H1 (cell line): ENCODE data around the gene RPS6KA6. TPM values are rescaled to one million over a fixed set of nuclear protein-coding genes. Genes with fewer than 3 reads are reported as not detected.

Experiments used
- CTCF ChIA-PET: fragments of 300-600 bp; sonication (Branson Sonifier 250); formaldehyde crosslinking; loops from one replicate; lab custom pipeline; 2021; ENCODE audit not compliant: partially characterized antibody; lab: Charles Lee
- POLR2A ChIA-PET: fragments of 300-600 bp; sonication (Branson Sonifier 250); formaldehyde crosslinking; loops from one replicate; lab custom pipeline; 2021; ENCODE audit warnings: inconsistent platforms; ENCODE audit not compliant: partially characterized antibody; lab: Charles Lee
- DNase-seq, 2 experiments: peaks; one replicate each; pipeline versions ENCODE4 v3.0.0 to v3.0.0-alpha.2; 2010 to 2022; ENCODE audit warnings: low spot score in 2 of 2, low read depth in 1 of 2, mixed read lengths in 1 of 2
- FAIRE-seq: peaks from 2 replicates; lab custom pipeline; 2011; peaks lifted over from hg19 to GRCh38; lab: Jason Lieb, UNC
- H2AFZ ChIP-seq: 2 replicates; pipeline ENCODE4 v1.8.1; 2012; ENCODE audit warnings: low read length, inconsistent platforms
- H2AK5ac ChIP-seq: 2 replicates; pipeline ENCODE4 v1.6.1; 2013; ENCODE audit warnings: low read depth, low read length
- H2BK120ac ChIP-seq: replicated peaks from 2 replicates; pipeline ENCODE3; 2013; ENCODE audit warnings: low read depth, low read length, inconsistent platforms
- H2BK12ac ChIP-seq: 2 replicates; pipeline ENCODE4 v1.6.1; 2013; ENCODE audit warnings: low read depth, low read length
- H2BK15ac ChIP-seq: 2 replicates; pipeline ENCODE4 v1.6.1; 2013; ENCODE audit warnings: low read length
- H2BK20ac ChIP-seq: 2 replicates; pipeline ENCODE4 v1.6.1; 2013; ENCODE audit warnings: low read length
- H2BK5ac ChIP-seq: 2 replicates; pipeline ENCODE4 v1.6.1; 2013; ENCODE audit warnings: low read depth, low read length
- H3K14ac ChIP-seq: 2 replicates; pipeline ENCODE4 v1.6.1; 2013; ENCODE audit warnings: inconsistent platforms; ENCODE audit not compliant: insufficient read length
- H3K18ac ChIP-seq: 2 replicates; pipeline ENCODE4 v1.6.1; 2013; ENCODE audit warnings: low read length; ENCODE audit errors: extremely low read depth
- H3K23ac ChIP-seq: 2 replicates; pipeline ENCODE4 v1.6.1; 2013; ENCODE audit warnings: inconsistent platforms; ENCODE audit not compliant: insufficient read length
- H3K23me2 ChIP-seq: 2 replicates; pipeline ENCODE4 v1.6.1; 2013; ENCODE audit warnings: low read depth, low read length
- H3K27ac ChIP-seq: 2 replicates; pipeline ENCODE4 v1.6.1; 2011; ENCODE audit warnings: low read depth, low read length, inconsistent platforms
- H3K27me3 ChIP-seq, 4 experiments: replicated peaks in 1 of 4; 1 replicate in 1 of 4; 2 replicates in 3 of 4; pipeline versions ENCODE4 v1.6.1 to v1.8.1; 2011 to 2013; ENCODE audit warnings: low read length in 3 of 4, mild to moderate bottlenecking in 3 of 4, inconsistent platforms in 2 of 4, mixed read lengths in 2 of 4, moderate library complexity in 1 of 4; ENCODE audit not compliant: control insufficient read depth in 3 of 4, insufficient read depth in 3 of 4; ENCODE audit errors: extremely low read depth in 1 of 4
- H3K36me3 ChIP-seq, 4 experiments: 2 replicates each; pipeline versions ENCODE4 v1.6.1 to v1.8.1; 2011 to 2013; ENCODE audit warnings: mild to moderate bottlenecking in 4 of 4, low read length in 3 of 4, moderate library complexity in 2 of 4, control low read depth in 1 of 4, inconsistent platforms in 1 of 4; ENCODE audit not compliant: insufficient read depth in 4 of 4, control insufficient read depth in 2 of 4
- H3K4ac ChIP-seq: replicated peaks from 2 replicates; pipeline ENCODE3; 2013; ENCODE audit warnings: low read length, low read depth, mixed read lengths, inconsistent platforms; ENCODE audit not compliant: insufficient read length
- H3K4me1 ChIP-seq, 4 experiments: replicated peaks in 1 of 4; 1 replicate in 1 of 4; 2 replicates in 3 of 4; pipeline versions ENCODE4 v1.6.1 to v1.8.1; 2011 to 2013; ENCODE audit warnings: low read length in 3 of 4, inconsistent platforms in 2 of 4, mixed read lengths in 1 of 4; ENCODE audit not compliant: insufficient read depth in 4 of 4, control insufficient read depth in 3 of 4
- H3K4me2 ChIP-seq, 2 experiments: 2 replicates each; pipeline versions ENCODE4 v1.6.1 to v1.8.1; 2011 to 2013; ENCODE audit warnings: low read depth in 2 of 2, low read length in 2 of 2, control low read depth in 1 of 2, inconsistent platforms in 1 of 2, mild to moderate bottlenecking in 1 of 2; ENCODE audit not compliant: insufficient read depth in 1 of 2
- H3K4me3 ChIP-seq, 4 experiments: fragments of 200-600, 300-600 bp in 1 of 4; sonication (generic), shearing (Covaris generic), sonication (Bioruptor Twin) in 1 of 4; 2 replicates each; pipeline versions ENCODE4 v1.5.1 to v1.8.1; 2011 to 2016; ENCODE audit warnings: low read length in 4 of 4, low read depth in 3 of 4, control low read depth in 2 of 4, inconsistent platforms in 2 of 4, mild to moderate bottlenecking in 2 of 4, mixed read lengths in 1 of 4, moderate library complexity in 1 of 4; ENCODE audit not compliant: insufficient read depth in 2 of 4; ENCODE audit errors: extremely low read depth in 1 of 4
- H3K56ac ChIP-seq: replicated peaks from 2 replicates; pipeline ENCODE3; 2013; ENCODE audit warnings: low read depth, mild to moderate bottlenecking, mixed read lengths, low read length, inconsistent platforms; ENCODE audit not compliant: insufficient read length
- H3K79me1 ChIP-seq: 2 replicates; pipeline ENCODE4 v1.6.1; 2013; ENCODE audit warnings: low read depth, low read length, control low read depth
- H3K79me2 ChIP-seq, 2 experiments: 2 replicates each; pipeline versions ENCODE4 v1.6.1 to v1.8.1; 2012 to 2013; ENCODE audit warnings: low read length in 2 of 2, mild to moderate bottlenecking in 2 of 2, inconsistent platforms in 1 of 2; ENCODE audit not compliant: insufficient read depth in 2 of 2, control insufficient read depth in 1 of 2
- H3K9ac ChIP-seq, 4 experiments: replicated peaks in 1 of 4; 1 replicate in 1 of 4; 2 replicates in 3 of 4; pipeline versions ENCODE4 v1.6.1 to v1.8.1; 2011 to 2013; ENCODE audit warnings: low read depth in 3 of 4, low read length in 3 of 4, control low read depth in 2 of 4, mild to moderate bottlenecking in 2 of 4, moderate library complexity in 2 of 4, inconsistent platforms in 1 of 4; ENCODE audit errors: extremely low read depth in 1 of 4
- H3K9me3 ChIP-seq, 2 experiments: 2 replicates each; pipeline versions ENCODE4 v1.6.1 to v1.8.1; 2012 to 2013; ENCODE audit warnings: mild to moderate bottlenecking in 2 of 2, moderate library complexity in 2 of 2, control low read depth in 1 of 2, inconsistent platforms in 1 of 2, low read depth in 1 of 2, low read length in 1 of 2, mixed read lengths in 1 of 2; ENCODE audit not compliant: insufficient read depth in 2 of 2
- H4K20me1 ChIP-seq, 2 experiments: replicated peaks in 1 of 2; 2 replicates each; pipeline versions ENCODE3 to v1.8.1; 2011 to 2013; ENCODE audit warnings: inconsistent platforms in 2 of 2, low read length in 2 of 2, mild to moderate bottlenecking in 1 of 2; ENCODE audit not compliant: insufficient read depth in 2 of 2, control insufficient read depth in 1 of 2
- H4K5ac ChIP-seq: 2 replicates; pipeline ENCODE4 v1.6.1; 2013; ENCODE audit warnings: low read length, low read depth, mixed read lengths, inconsistent platforms; ENCODE audit not compliant: insufficient read length
- H4K8ac ChIP-seq: 2 replicates; pipeline ENCODE4 v1.8.0; 2013; ENCODE audit warnings: mild to moderate bottlenecking, moderate library complexity, low read length, inconsistent platforms; ENCODE audit not compliant: insufficient read depth; ENCODE audit errors: extremely low read depth
- H4K91ac ChIP-seq: replicated peaks from 2 replicates; pipeline ENCODE3; 2013; ENCODE audit warnings: low read length, mixed read lengths, inconsistent platforms; ENCODE audit not compliant: insufficient read length
- CEBPB ChIP-seq: IDR thresholded peaks from 2 replicates; pipeline ENCODE4 v1.6.1; 2012; ENCODE audit warnings: low read depth, low read length
- CHD2 ChIP-seq: IDR thresholded peaks from 2 replicates; pipeline ENCODE4 v1.6.1; 2012; ENCODE audit warnings: low read length, improper control_type of control experiment
- GTF2F1 ChIP-seq: IDR thresholded peaks from 2 replicates; pipeline ENCODE4 v1.6.1; 2012; ENCODE audit warnings: low read depth, low read length, improper control_type of control experiment, borderline replicate concordance
- KDM4A ChIP-seq: IDR thresholded peaks from one replicate; pipeline ENCODE4 v1.7.1; 2012; ENCODE audit warnings: low read depth, mild to moderate bottlenecking, moderate library complexity, low read length, inconsistent platforms; ENCODE audit not compliant: severe bottlenecking
- KDM5A ChIP-seq: fragments of 200-600 bp; IDR thresholded peaks from 2 replicates; pipeline ENCODE4 v1.7.1; 2012; ENCODE audit warnings: mild to moderate bottlenecking, low read length, inconsistent platforms, mixed read lengths
- SRF ChIP-seq: IDR thresholded peaks from 2 replicates; pipeline ENCODE4 v1.6.1; 2011; ENCODE audit warnings: mild to moderate bottlenecking, low read depth, low read length, moderate library complexity
- TEAD4 ChIP-seq: IDR thresholded peaks from 2 replicates; pipeline ENCODE4 v1.6.1; 2012; ENCODE audit warnings: low read depth, low read length, inconsistent platforms, mixed read lengths
- USF2 ChIP-seq: IDR thresholded peaks from 2 replicates; pipeline ENCODE4 v1.6.1; 2011; ENCODE audit warnings: low read length, improper control_type of control experiment
- YY1 ChIP-seq: IDR thresholded peaks from 2 replicates; pipeline ENCODE4 v1.6.1; 2011; ENCODE audit warnings: low read depth, mild to moderate bottlenecking, low read length
- WGBS, 2 experiments: shearing (Covaris generic) in 1 of 2; methylation state at CpG; one replicate each; pipeline versions ENCODE4 v1.1.6 to v1.1.7; 2013 to 2015; ENCODE audit warnings: low lambda C conversion rate in 2 of 2, mixed read lengths in 2 of 2, inconsistent platforms in 1 of 2, low coverage in 1 of 2, missing lambda C conversion rate in 1 of 2; ENCODE audit not compliant: insufficient replicate concordance in 2 of 2, insufficient coverage in 1 of 2, insufficient read length in 1 of 2; ENCODE audit errors: extremely low coverage in 1 of 2, missing lambda C conversion rate in 1 of 2; 5-methylcytosine and 5-hydroxymethylcytosine counted together
- polyA plus RNA-seq, 7 experiments: library from polyadenylated mRNA; depleted of rRNA in 3 of 7; stranded (reverse) in 5 of 7; unstranded in 2 of 7; fragments of >200 nt in 5 of 7; fragments of 200-250 nt in 2 of 7; gene quantifications; 1 replicate in 5 of 7; 2 replicates in 1 of 7; 4 replicates in 1 of 7; pipeline versions ENCODE4 v1.2.1 to v1.2.3, GENCODE V29; 2011 to 2013; ENCODE audit warnings: missing spikeins in 2 of 7, mixed read lengths in 2 of 7
- total RNA-seq: library from RNA; stranded (reverse); fragmentation: NEBNext Ultra II Directional; extraction: Animal tissue kit (Norgen Biotek cat#: 25700); gene quantifications from 2 replicates; pipeline ENCODE4 v1.2.1, GENCODE V29; 2021

RPS6KA6 gene
- total and polyA plus RNA-seq, 2 of the 8 experiments (the other 6 are each of a cell fraction or from before 2014, with no cell fraction given): 3.5 to 14.6 TPM

- Histone ChIP-seq H3K4ac (no peak overlapping the region), H3K56ac (no peak overlapping the region), H3K9me3 (no peaks in the 10 kb centered on the region), H2BK20ac (no peak overlapping the region), H4K20me1 (no peaks in the 10 kb centered on the region), H2BK15ac (no peak overlapping the region), H2BK12ac (no peak overlapping the region), H3K14ac (no peak overlapping the region), H3K23ac (no peak overlapping the region), H3K36me3 (no peaks in the 10 kb centered on the region), H2BK5ac (no peak overlapping the region), H3K23me2 (no peaks in the 10 kb centered on the region), H2BK120ac (no peak overlapping the region), H2AK5ac (no peak overlapping the region), H3K18ac (no peak overlapping the region), H3K79me1 (no peaks in the 10 kb centered on the region), H2AFZ (no peak overlapping the region), H3K4me3 (no peak overlapping the region), H4K8ac (no peak overlapping the region; the same call in 1 of the 2 replicates), H3K27me3 (no peaks in the 10 kb centered on the region), H4K5ac (no peak overlapping the region), H3K4me1 (no peaks in the 10 kb centered on the region), H4K91ac (no peak overlapping the region), H3K27ac (no peak overlapping the region), H3K79me2 (no peaks in the 10 kb centered on the region), H3K4me2 (no peak overlapping the region), H3K9ac (no peak overlapping the region)
- ChIA-PET CTCF (no interaction called here), POLR2A (no interaction called here)
- DNase-seq (no peak), FAIRE-seq (no peak)
- TF ChIP-seq KDM4A: no peak
- no peak for TF ChIP-seq CEBPB
- TF ChIP-seq SRF: no peak
- no peak for TF ChIP-seq CHD2
- TF ChIP-seq TEAD4: no peak
- no peak for TF ChIP-seq YY1
- TF ChIP-seq KDM5A: no peak
- TF ChIP-seq USF2: no peak
- no peak for TF ChIP-seq GTF2F1
- WGBS, 2 experiments: 91% methylated on average over 1 of the region's 4 CpGs; no CpG with 5 or more reads in 1 of the 2 experiments
These were observed 64.4 kb downstream of the RPS6KA6 start for GRCh38 chrX:84123585-84123984.
